Measurements from ENCODE around the gene CD300H.

DNA sequence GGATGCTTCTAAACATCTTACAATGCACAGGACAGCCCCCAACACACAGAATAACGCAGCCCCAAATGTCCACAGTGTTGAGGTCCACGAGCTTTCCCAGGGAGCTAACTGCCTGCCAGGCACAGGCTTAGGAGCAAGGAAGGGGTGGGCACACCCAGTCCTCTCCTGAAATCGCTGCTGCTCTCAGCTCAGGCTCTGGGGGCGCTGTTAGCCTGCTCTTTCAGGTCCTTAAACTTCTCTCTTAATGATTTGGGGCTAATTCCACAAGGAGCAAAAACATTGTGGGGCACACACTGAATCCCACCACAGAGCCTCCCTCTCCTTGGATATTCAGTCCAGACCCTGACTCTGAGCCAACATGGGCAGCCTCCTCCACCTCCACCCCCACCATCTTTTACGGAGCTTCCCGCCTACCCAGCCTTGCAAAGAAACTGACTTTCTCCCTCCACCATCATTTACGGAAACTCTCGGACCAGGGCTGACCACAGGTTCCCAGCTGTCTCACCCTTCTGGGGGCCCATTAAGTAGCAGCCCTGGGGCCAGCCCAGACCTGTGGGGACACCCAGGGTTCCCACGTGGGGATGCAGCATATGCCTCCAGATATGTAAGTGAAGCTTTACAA, 1.1 kb downstream of the CD300H start:
- TF ChIP-seq, protein P1, sequence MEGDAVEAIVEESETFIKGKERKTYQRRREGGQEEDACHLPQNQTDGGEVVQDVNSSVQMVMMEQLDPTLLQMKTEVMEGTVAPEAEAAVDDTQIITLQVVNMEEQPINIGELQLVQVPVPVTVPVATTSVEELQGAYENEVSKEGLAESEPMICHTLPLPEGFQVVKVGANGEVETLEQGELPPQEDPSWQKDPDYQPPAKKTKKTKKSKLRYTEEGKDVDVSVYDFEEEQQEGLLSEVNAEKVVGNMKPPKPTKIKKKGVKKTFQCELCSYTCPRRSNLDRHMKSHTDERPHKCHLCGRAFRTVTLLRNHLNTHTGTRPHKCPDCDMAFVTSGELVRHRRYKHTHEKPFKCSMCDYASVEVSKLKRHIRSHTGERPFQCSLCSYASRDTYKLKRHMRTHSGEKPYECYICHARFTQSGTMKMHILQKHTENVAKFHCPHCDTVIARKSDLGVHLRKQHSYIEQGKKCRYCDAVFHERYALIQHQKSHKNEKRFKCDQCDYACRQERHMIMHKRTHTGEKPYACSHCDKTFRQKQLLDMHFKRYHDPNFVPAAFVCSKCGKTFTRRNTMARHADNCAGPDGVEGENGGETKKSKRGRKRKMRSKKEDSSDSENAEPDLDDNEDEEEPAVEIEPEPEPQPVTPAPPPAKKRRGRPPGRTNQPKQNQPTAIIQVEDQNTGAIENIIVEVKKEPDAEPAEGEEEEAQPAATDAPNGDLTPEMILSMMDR (IDR thresholded peaks at IDR 0.05): peak; percentile 83
- TF ChIP-seq EZH2phosphoT487 (IDR thresholded peaks at IDR 0.05): no peak
- no peak for TF ChIP-seq EZH2 (IDR thresholded peaks at IDR 0.05)

Measured in neural progenitor cell (in vitro differentiated cells).